ENCODE measurements around the gene OAS2. TPM values are rescaled to one million over a fixed set of nuclear protein-coding genes. Genes with fewer than 3 reads are reported as not detected.

Gene OAS2
- total and polyA plus RNA-seq, 9 of the 15 experiments (the other 6 are each of a cell fraction or from before 2014, with no cell fraction given): 0.13 to 0.85 TPM; not detected in 7

DNA sequence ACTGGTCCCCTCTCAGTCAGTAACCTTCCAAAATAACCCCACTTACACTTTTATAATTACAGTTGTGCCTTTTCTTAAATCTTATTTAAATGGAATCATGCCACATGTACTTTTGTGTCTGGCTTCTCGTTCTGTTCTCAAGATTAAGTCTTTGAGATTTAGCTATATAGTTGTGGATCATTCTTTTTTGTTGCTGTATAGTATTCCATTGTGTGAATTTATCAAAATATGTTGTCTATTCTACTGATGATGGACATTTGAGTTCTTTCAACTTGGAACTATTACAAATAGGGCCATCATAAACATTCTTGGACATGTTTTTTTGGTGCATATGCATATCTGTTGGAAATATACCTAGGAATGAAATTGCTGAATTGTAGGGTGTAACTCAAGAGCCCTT lies 31.0 kb upstream of the OAS2 start:
- H3K9me3 ChIP-seq (replicated peaks; ENCODE audit: control insufficient read depth, insufficient read depth, low read depth, low read length): no peaks in the 10 kb centered on the region
- H3K79me2 ChIP-seq (ENCODE audit: control insufficient read depth, insufficient read depth, low read length): no peaks in the 10 kb centered on the region
- DNase-seq (ENCODE audit: extremely low read depth in 1 of 4, low spot score in 3 of 4) (no peak), FAIRE-seq (no peak), ATAC-seq (no peak)
- no peaks in the 10 kb centered on the region for H3K4me1 ChIP-seq (replicated peaks in 1 of 2; ENCODE audit: control insufficient read depth in 2 of 2, insufficient read depth in 2 of 2, low read length in 2 of 2)
- H3K4me2 ChIP-seq (ENCODE audit: insufficient read depth, low read length): no peak overlapping the region
- no TSS peak for BruUV-seq (replicated peaks)
- no peak overlapping the region for H3K4me3 ChIP-seq
- ChIA-PET POLR2A (interaction anchor here (0.9 kb wide), 1 partner anchor 31 kb away, joined by 3 read pairs; the partner anchor contains the start of gene OAS2), CTCF (ENCODE audit: low intra/inter-chr PET ratio) (no interaction called here)
- no peak overlapping the region for H2AFZ ChIP-seq (ENCODE audit: low read depth, low read length)
- peaks cover 4% of the 10 kb centered on the region; the same call in 1 of the 2 replicates for H4K20me1 ChIP-seq (replicated peaks; ENCODE audit: control insufficient read depth, insufficient read depth, low read length)
- 5% methylated on average over 1 of the region's 1 CpG for WGBS (ENCODE audit: insufficient coverage, low coverage, missing lambda C conversion rate)
- H3K27ac ChIP-seq (ENCODE audit: extremely low read depth, low read depth, low read length): no peak overlapping the region
- intact Hi-C loops (cut with micrococcal nuclease): no loop called here
- TF ChIP-seq ZNF384 (IDR thresholded peaks at IDR 0.05; ENCODE audit: low read depth, low read length) (no peak), ZNF146 (CRISPR knock-in tag; IDR thresholded peaks at IDR 0.05; ENCODE audit: unreplicated experiment) (peak; percentile 92)
- no peaks in the 10 kb centered on the region for H3K36me3 ChIP-seq (ENCODE audit: control insufficient read depth, insufficient read depth, low read length)
- H3K27me3 ChIP-seq (ENCODE audit: control insufficient read depth in 2 of 2, insufficient read depth in 2 of 2, low read length in 2 of 2): peaks cover 0 to 16% of the 10 kb centered on the region in 2 experiments; a peak in 2 of 5 replicates
- H3K9ac ChIP-seq (ENCODE audit: insufficient read depth in 1 of 2, low read depth in 2 of 2, low read length in 2 of 2): no peak overlapping the region
- no peaks in the 10 kb centered on the region for H3K9me1 ChIP-seq (ENCODE audit: control insufficient read depth, insufficient read depth, low read length)
- in situ Hi-C loops (cut with MboI): no loop called here

DNA sequence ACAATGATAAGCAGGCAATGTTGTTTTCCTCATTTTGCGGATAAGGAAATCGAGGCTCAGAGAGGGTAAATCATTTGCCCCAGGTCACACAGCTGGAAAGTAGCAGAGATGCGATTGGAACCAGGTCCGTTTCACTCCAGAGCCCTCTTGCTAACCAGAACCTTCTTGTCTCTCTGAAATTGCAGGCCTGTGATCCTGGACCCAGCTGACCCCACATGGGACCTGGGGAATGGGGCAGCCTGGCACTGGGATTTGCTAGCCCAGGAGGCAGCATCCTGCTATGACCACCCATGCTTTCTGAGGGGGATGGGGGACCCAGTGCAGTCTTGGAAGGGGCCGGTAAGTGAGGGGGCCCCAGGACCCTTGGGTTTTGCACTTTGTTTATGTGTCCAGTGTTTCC lies 30.6 kb upstream of the OAS2 start:
- Histone ChIP-seq H3K9ac (ENCODE audit: insufficient read depth in 1 of 2, low read depth in 2 of 2, low read length in 2 of 2) (no peak overlapping the region), H2AFZ (ENCODE audit: low read depth, low read length) (no peak overlapping the region), H3K36me3 (ENCODE audit: control insufficient read depth, insufficient read depth, low read length) (no peaks in the 10 kb centered on the region), H3K9me3 (replicated peaks; ENCODE audit: control insufficient read depth, insufficient read depth, low read depth, low read length) (no peaks in the 10 kb centered on the region), H3K27ac (ENCODE audit: extremely low read depth, low read depth, low read length) (no peak overlapping the region), H3K79me2 (ENCODE audit: control insufficient read depth, insufficient read depth, low read length) (no peaks in the 10 kb centered on the region), H4K20me1 (replicated peaks; ENCODE audit: control insufficient read depth, insufficient read depth, low read length) (peaks cover 4% of the 10 kb centered on the region; the same call in 1 of the 2 replicates), H3K4me2 (ENCODE audit: insufficient read depth, low read length) (no peak overlapping the region), H3K9me1 (ENCODE audit: control insufficient read depth, insufficient read depth, low read length) (no peaks in the 10 kb centered on the region), H3K4me1 (replicated peaks in 1 of 2; ENCODE audit: control insufficient read depth in 2 of 2, insufficient read depth in 2 of 2, low read length in 2 of 2) (no peaks in the 10 kb centered on the region), H3K27me3 (ENCODE audit: control insufficient read depth in 2 of 2, insufficient read depth in 2 of 2, low read length in 2 of 2) (peaks cover 0 to 16% of the 10 kb centered on the region in 2 experiments; a peak in 2 of 5 replicates), H3K4me3 (no peak overlapping the region)
- ChIA-PET POLR2A (no interaction called here), CTCF (ENCODE audit: low intra/inter-chr PET ratio) (no interaction called here)
- ATAC-seq (no peak), FAIRE-seq (no peak), DNase-seq (ENCODE audit: extremely low read depth in 1 of 4, low spot score in 3 of 4) (no peak)
- BruUV-seq (replicated peaks): no TSS peak
- TF ChIP-seq RBM25 (IDR thresholded peaks at IDR 0.05; ENCODE audit: low read depth, low read length, severe bottlenecking): peak; percentile 2
- TF ChIP-seq MCM2 (IDR thresholded peaks at IDR 0.05; ENCODE audit: low read depth): no peak
- in situ Hi-C loops (cut with MboI) (no loop called here), intact Hi-C loops (cut with micrococcal nuclease) (no loop called here)
- WGBS (ENCODE audit: insufficient coverage, low coverage, missing lambda C conversion rate): 1% methylated on average over 5 of the region's 5 CpGs
